Activated T-helper 2 cell treated with anti-CD3 and anti-CD28 coated beads, Interferon-gamma antibody, Interleukin-2, Interleukin-4, amounts not matched to agents 10 μg/mL and 5 μg/mL and 100 μg/mL, durations not matched to agents 14 hours and 24 hours and 36 hours (primary cell): Measurements from ENCODE around the gene ADGRG3. TPM values are rescaled to one million over a fixed set of nuclear protein-coding genes. Genes with fewer than 3 reads are reported as not detected.

Experiments
- DNase-seq: peaks from one replicate; pipeline ENCODE4 v3.0.0; 2021; ENCODE audit warnings: low spot score
- H3K27ac Mint-ChIP-seq: one replicate; pipeline ENCODE4 v1.8.0; 2021; ENCODE audit warnings: mixed read lengths
- H3K27me3 Mint-ChIP-seq: one replicate; pipeline ENCODE4 v1.8.0; 2021; ENCODE audit warnings: low read depth, mixed read lengths
- H3K36me3 Mint-ChIP-seq: one replicate; pipeline ENCODE4 v1.8.0; 2021; ENCODE audit warnings: low read depth, mixed read lengths
- H3K4me1 Mint-ChIP-seq: one replicate; pipeline ENCODE4 v1.8.0; 2021; ENCODE audit warnings: low read depth, mixed read lengths
- H3K4me3 Mint-ChIP-seq: one replicate; pipeline ENCODE4 v1.8.0; 2021; ENCODE audit warnings: low read depth, mild to moderate bottlenecking, moderate library complexity, mixed read lengths
- H3K9me3 Mint-ChIP-seq: one replicate; pipeline ENCODE4 v1.8.0; 2021; ENCODE audit warnings: mixed read lengths
- intact Hi-C: fragments of 100-400 bp; cut with micrococcal nuclease; formaldehyde crosslinking; loops from one replicate; pipeline ENCODE4 v1.15.1; 2023
- total RNA-seq: library from RNA; stranded (reverse); gene quantifications from 2 replicates; pipeline ENCODE4 v1.2.3, GENCODE V29; 2022

Gene ADGRG3
- total RNA-seq, 1 donor from 2014 or later: not detected

- Mint-ChIP-seq H3K36me3 (no peaks in the 10 kb centered on the region), H3K4me3 (no peak overlapping the region), H3K9me3 (no peaks in the 10 kb centered on the region), H3K27ac (no peak overlapping the region), H3K4me1 (peaks cover 19% of the 10 kb centered on the region), H3K27me3 (peaks cover 2% of the 10 kb centered on the region)
- intact Hi-C loops: no loop called here
- no peak for DNase-seq
These were observed 15.2 kb upstream of the ADGRG3 start for GRCh38 chr16:57652695-57653471.

- no peak for DNase-seq
- no peaks in the 10 kb centered on the region for H3K36me3 Mint-ChIP-seq
- H3K27me3 Mint-ChIP-seq: no peaks in the 10 kb centered on the region
These were observed 14.2 kb upstream of the ADGRG3 start for GRCh38 chr16:57653936-57654335.

GRCh38 chr16:57656342-57656955 is 11.7 kb upstream of the ADGRG3 start:
- intact Hi-C loops: no loop called here
- no peaks in the 10 kb centered on the region for H3K9me3 Mint-ChIP-seq

More at GRCh38 chr16:57653936-57654335, 14.2 kb upstream of the ADGRG3 start:
- Mint-ChIP-seq H3K9me3 (no peaks in the 10 kb centered on the region), H3K27ac (no peak overlapping the region), H3K4me1 (peaks cover 10% of the 10 kb centered on the region), H3K4me3 (no peak overlapping the region)
- intact Hi-C loops: no loop called here

GRCh38 chr16:57657228-57657627 is 10.9 kb upstream of the ADGRG3 start:
- H3K36me3 Mint-ChIP-seq: no peaks in the 10 kb centered on the region
- H3K27me3 Mint-ChIP-seq: no peaks in the 10 kb centered on the region
- H3K4me1 Mint-ChIP-seq: no peaks in the 10 kb centered on the region
- DNase-seq: no peak
- no peak overlapping the region for H3K4me3 Mint-ChIP-seq
- H3K27ac Mint-ChIP-seq: no peak overlapping the region
- H3K9me3 Mint-ChIP-seq: no peaks in the 10 kb centered on the region
- intact Hi-C loops: no loop called here

More at GRCh38 chr16:57656342-57656955, 11.7 kb upstream of the ADGRG3 start:
- no peak for DNase-seq
- Mint-ChIP-seq H3K4me1 (peaks cover 6% of the 10 kb centered on the region), H3K4me3 (no peak overlapping the region), H3K27me3 (no peaks in the 10 kb centered on the region), H3K36me3 (no peaks in the 10 kb centered on the region), H3K27ac (no peak overlapping the region)

GRCh38 chr16:57658130-57658877 is 9.8 kb upstream of the ADGRG3 start:
- Mint-ChIP-seq H3K4me1 (no peaks in the 10 kb centered on the region), H3K27ac (no peak overlapping the region), H3K9me3 (no peaks in the 10 kb centered on the region), H3K4me3 (no peak overlapping the region), H3K27me3 (no peaks in the 10 kb centered on the region), H3K36me3 (no peaks in the 10 kb centered on the region)
- DNase-seq: no peak
- intact Hi-C loops: no loop called here

GRCh38 chr16:57658878-57659674 is 9.0 kb upstream of the ADGRG3 start:
- H3K27me3 Mint-ChIP-seq: no peaks in the 10 kb centered on the region
- intact Hi-C loops: no loop called here
- no peak for DNase-seq
- H3K9me3 Mint-ChIP-seq: no peaks in the 10 kb centered on the region
- no peaks in the 10 kb centered on the region for H3K4me1 Mint-ChIP-seq
- no peak overlapping the region for H3K27ac Mint-ChIP-seq
- H3K4me3 Mint-ChIP-seq: no peak overlapping the region
- no peaks in the 10 kb centered on the region for H3K36me3 Mint-ChIP-seq

GRCh38 chr16:57660715-57661463 is 7.2 kb upstream of the ADGRG3 start:
- Mint-ChIP-seq H3K4me1 (no peaks in the 10 kb centered on the region), H3K27ac (no peak overlapping the region), H3K27me3 (no peaks in the 10 kb centered on the region), H3K4me3 (no peak overlapping the region), H3K36me3 (no peaks in the 10 kb centered on the region), H3K9me3 (no peaks in the 10 kb centered on the region)
- intact Hi-C loops: no loop called here
- DNase-seq: no peak

- Mint-ChIP-seq H3K27me3 (no peaks in the 10 kb centered on the region), H3K27ac (no peak overlapping the region), H3K4me1 (no peaks in the 10 kb centered on the region), H3K9me3 (no peaks in the 10 kb centered on the region), H3K4me3 (no peak overlapping the region), H3K36me3 (no peaks in the 10 kb centered on the region)
- no peak for DNase-seq
- intact Hi-C loops: no loop called here
These were observed 6.6 kb upstream of the ADGRG3 start for GRCh38 chr16:57661510-57661909.

GRCh38 chr16:57661936-57662906 is 5.9 kb upstream of the ADGRG3 start:
- Mint-ChIP-seq H3K4me3 (no peak overlapping the region), H3K4me1 (no peaks in the 10 kb centered on the region), H3K9me3 (no peaks in the 10 kb centered on the region), H3K27me3 (no peaks in the 10 kb centered on the region), H3K36me3 (no peaks in the 10 kb centered on the region), H3K27ac (no peak overlapping the region)
- intact Hi-C loops: no loop called here
- no peak for DNase-seq

GRCh38 chr16:57663436-57663835 is 4.7 kb upstream of the ADGRG3 start:
- Mint-ChIP-seq H3K4me3 (no peak overlapping the region), H3K27me3 (no peaks in the 10 kb centered on the region), H3K9me3 (no peaks in the 10 kb centered on the region), H3K27ac (no peak overlapping the region), H3K4me1 (no peaks in the 10 kb centered on the region), H3K36me3 (no peaks in the 10 kb centered on the region)
- DNase-seq: no peak
- intact Hi-C loops: no loop called here

- intact Hi-C loops: no loop called here
- no peak for DNase-seq
- no peak overlapping the region for H3K27ac Mint-ChIP-seq
- no peaks in the 10 kb centered on the region for H3K27me3 Mint-ChIP-seq
- H3K4me3 Mint-ChIP-seq: no peak overlapping the region
- H3K9me3 Mint-ChIP-seq: no peaks in the 10 kb centered on the region
- no peaks in the 10 kb centered on the region for H3K36me3 Mint-ChIP-seq
- H3K4me1 Mint-ChIP-seq: no peaks in the 10 kb centered on the region
These were observed 4.0 kb upstream of the ADGRG3 start for GRCh38 chr16:57663917-57664661.
